Activated CD8-positive, alpha-beta memory T cell treated with anti-CD3 and anti-CD28 coated beads, Interleukin-2, amount 50 U/mL, for 48 hours (primary cell): ENCODE measurements around the gene PRXL2B.
A peak's percentile ranks its signal among the peaks of the same experiment; 100 is the strongest.

Experiments used
- DNase-seq: peaks from one replicate; pipeline ENCODE4 v3.0.0-alpha.2; 2020

The PRXL2B gene

DNA sequence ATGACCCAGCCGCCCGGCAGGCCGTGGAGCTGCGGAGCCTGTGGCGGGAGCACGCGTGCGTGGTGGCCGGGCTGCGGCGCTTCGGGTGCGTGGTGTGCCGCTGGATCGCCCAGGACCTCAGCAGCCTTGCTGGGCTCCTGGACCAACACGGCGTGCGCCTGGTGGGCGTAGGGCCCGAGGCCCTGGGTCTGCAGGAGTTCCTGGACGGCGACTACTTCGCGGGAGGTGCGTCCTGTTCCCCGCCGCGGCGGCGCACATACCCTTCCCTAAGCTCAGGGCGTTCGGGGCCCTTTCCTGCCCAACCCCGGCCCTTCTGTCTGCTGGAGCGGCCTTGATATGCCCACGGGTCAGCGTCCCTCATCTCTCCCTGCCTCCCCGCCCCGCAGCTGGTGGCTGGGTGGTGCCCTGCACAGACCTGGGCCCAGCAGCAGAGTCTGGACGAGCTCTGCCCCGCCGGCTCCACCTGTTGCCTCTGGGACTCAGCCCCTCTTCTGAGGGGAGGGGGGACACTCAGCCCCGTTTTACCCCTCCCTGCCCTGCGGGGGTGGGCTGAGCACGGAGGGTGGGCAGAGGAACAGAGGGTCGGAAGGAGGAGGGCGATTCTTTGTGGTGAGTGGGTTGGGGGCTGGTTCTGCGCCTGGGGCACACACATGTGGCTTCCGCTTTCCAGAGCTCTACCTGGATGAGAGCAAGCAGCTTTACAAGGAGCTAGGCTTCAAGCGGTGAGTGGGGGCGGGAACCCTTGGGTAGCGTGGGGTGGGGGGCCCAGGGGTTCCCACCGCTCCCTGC is 688 bp downstream of the PRXL2B start:
- DNase-seq = peak; percentile 71

DNA sequence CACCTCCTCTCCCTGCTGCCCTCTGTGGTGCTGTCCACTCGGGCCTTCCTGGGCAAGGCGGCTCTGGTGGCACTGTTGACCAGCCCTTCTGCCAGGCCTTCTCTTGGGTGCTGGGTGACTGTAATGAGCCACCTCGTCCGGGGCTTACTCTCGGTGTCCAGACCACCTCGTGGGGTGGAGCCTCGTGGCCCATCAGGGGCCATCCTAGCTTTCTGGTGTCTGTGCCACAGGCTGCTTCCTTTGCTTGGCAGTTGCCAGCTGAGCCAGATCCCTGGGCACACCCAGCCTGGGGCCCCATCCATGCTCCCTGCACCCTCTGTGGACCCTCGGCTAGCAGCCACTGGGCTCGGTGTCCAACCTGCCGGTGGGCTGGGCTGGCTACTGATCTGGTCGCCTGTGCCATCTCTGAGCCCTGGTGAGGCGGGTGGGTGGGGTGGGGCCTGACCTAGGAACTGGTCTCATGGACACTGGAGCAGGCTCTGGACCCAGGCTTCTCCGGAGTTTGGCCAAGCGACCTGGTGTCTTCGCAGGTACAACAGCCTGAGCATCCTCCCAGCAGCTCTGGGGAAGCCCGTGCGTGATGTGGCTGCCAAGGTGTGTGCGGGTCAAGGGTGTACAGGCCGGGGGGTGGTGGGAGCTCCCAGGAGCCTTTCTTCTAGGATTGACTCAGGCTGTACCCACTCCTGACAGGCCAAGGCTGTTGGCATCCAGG is 1.4 kb downstream of the PRXL2B start:
- DNase-seq = no peak

DNA sequence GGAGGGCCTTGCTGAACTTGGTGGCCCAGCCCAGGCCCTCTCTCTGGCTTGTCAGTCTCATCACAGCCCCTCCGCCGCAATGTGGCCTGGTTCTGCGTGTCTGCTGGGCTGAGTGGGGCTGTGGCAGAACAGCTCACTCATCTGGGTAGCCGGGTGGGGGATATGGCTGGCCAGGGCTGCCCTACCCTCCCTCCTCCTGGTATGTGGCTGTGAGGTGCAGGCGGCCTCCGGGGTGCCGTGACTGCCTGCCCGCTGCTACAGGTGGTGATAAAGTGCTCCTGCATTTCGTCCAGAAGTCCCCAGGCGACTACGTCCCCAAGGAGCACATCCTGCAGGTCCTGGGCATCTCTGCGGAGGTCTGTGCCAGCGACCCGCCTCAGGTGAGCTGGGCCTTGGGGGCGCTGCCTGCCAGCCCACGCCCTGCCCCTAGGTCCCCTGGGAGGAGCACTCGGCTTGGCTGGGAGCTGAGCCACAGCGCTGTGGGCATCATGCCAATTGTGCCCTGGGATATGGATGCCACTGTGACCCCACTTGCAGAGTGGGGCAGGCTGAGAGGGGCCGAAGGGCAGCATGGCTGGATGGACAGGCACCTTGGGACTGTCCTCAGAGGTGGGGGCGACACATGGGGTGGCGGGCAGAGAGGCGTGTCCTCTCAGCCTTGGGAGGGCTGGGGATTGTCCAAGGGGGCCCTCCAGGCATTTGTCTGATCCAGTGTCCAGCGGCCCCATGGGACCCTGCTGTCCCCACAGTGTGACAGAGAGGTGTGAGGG is 2.3 kb downstream of the PRXL2B start:
- DNase-seq = no peak

DNA sequence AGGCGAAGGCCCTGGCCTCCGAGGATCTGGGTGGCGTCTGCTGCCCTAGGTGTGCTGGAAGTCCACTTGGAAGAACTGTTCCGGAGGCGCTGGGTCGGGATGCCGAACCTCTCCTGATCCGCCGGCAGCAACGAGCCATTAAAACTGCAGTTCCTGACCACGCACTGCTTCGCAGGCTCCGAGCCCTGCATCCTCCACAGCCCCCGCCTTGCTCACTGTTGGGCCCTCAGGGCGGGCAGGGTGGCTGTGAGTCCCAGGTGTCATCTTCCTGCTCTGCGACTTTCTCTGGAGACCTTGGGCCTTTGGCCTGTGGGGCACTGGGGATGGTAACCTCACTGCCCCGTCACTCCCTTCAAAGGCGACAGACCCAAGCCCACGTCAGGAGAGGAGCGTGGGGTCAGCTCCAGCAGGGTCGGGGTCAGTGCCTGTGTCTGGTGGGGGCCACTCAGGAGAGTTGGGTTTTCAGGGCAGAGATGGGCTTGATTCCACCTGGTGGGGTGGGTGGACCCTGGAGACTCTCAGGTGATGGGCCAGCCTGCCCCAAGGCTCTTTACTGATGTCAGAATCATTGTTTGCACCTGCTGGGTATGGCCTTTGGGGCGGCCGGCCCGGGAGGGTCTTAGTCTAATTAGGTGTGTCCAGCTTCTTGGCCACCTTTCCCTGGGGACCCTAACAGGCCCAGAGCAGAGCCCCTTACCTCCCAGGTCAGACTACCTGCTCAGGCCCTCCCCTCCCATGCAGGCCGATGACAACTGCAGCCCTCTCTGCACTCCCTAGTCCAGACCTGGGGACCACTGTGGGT is 3.1 kb downstream of the PRXL2B start:
- no peak for DNase-seq

DNA sequence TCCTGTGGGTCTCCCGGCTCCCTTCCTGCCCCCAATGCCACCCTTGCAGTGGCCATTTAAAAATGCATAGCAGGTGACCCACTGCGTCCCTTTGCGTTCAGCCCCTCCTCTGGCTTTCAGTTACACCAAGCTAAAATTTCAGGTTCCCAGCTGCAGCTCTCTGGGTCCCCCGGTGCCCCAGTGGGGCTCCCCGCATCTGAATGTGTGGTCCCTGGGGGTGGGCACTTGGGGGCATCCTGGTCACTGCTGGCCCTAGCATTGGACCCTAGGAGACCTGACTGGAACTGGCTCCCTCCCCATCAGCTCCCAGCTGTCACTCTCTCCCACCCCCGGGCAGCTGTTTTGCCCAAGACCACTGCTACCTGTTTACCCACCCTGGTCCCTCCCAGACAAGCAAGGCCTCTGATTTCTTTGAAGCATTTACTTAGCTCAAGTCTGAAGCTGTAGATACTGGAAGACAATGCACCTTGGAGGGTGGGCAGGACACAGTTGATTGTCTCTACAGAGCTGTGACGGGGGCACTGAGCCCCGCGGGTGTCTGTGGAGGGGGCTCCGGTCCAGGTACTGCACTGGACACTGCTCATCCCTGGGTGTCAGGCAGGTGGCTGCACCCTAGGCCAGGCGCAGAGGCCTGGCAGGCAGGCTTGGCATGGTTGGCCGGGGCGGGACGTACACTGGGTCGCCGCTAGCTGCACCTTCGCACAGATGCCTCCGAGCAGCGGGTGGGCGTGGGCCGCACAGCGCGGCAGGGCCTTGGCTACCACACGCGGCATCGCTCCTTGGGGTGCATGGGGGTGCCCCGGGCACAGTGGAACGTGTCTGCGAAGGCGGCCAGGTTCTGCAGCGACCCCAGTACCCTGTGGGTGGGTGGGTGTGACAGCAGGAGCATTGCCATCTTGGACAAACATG is 3.9 kb downstream of the PRXL2B start:
- DNase-seq = no peak

DNA sequence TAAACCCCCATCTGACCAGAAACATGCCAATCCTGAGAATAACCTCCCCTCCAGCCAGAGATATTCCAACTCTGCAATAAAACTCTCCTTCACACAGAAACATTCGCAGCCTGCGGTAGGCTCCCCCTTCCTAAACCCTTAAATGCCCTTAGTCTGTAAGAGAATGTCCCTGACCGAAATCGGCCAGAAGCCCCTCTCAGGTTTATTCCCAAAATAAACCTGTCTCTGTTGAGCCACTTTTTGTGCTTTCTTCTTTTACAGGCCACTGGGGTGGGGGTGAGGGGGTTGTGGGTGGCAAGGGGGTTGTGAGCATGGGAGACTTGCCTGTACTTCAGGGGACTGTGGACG is 4.6 kb downstream of the PRXL2B start:
- no peak for DNase-seq

DNA sequence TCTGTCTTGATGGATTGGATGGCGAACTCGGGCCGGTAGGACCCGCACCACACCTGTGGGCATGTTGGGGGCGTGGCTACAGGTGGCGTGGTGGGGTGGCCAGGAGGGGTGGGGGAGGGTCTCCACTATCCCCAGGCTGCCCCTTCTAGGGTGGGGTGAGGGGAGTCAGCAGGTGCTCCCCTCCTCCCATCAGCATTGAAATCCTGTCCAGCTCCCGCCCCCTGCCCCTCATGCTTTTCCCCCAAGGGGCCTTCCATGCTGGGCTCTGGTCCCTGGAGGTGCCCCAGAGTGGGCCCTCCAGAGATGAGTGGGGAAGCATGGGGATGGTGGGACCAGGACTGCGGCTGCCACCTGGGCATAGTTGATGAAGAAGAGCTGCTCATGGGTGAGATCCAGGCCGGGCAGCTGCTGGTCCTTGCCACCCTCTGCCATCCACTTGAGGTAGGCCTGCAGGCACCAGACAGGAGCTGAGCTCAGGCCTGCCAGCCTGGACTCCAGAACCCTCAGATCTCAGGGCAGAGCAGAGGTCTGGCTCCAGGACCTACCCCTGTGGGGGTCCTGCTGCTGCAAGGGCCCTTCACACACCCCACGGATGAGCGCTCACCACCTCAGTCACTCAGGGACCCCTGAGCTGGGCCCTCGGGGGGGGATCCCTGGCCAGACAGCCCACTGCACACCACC is 5.1 kb downstream of the PRXL2B start:
- DNase-seq = no peak

DNA sequence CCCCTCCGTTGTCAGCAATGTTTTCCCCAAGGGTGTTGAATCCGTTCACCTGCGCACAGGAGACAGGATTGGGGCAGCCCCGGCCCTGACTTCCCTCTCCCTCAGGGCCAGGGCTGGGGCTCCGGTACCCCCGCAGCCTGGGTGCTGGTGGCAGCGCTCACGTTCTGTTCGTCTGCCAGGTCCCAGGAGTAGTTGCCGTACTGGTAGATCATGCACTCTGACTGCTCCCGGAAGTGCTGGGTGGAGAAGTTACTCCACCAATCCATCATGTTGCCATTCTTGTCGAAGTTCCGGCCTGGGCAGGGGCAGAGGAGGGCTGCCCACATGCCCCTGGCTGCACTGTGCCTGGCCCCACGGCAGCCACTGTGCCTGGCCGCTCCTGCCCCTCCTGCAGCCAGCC is 6.1 kb downstream of the PRXL2B start:
- DNase-seq = no peak

DNA sequence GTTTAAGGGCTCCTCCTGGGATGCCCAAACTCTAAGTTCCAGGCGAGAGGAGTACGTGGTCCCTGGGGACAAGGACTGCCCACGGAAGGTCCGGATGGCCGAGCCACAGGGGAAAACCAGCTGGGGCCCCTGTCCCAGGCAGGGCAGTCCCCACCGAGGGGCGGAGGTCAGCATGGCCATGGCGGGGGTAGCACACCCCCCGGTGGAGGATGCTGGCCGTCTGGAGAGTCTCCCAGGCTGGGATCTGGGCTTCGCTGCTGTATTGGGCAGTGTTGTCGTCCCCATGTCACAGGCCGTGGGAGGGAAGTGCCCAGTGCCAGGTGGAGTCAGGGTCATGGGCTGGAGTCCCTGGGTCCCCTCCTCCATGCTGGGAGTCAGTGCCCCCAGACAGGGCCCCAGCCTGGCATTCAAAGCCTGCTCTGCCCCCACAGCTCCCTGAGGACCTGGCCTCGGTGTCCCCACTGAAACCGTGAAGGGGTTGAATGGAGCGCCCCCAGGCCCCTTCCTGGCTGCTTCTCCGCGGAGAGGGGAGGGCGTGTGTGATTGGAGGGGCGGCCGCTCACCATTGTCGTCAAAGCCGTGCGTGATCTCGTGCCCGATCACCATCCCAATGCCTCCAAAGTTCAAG is 6.8 kb downstream of the PRXL2B start:
- no peak for DNase-seq

DNA sequence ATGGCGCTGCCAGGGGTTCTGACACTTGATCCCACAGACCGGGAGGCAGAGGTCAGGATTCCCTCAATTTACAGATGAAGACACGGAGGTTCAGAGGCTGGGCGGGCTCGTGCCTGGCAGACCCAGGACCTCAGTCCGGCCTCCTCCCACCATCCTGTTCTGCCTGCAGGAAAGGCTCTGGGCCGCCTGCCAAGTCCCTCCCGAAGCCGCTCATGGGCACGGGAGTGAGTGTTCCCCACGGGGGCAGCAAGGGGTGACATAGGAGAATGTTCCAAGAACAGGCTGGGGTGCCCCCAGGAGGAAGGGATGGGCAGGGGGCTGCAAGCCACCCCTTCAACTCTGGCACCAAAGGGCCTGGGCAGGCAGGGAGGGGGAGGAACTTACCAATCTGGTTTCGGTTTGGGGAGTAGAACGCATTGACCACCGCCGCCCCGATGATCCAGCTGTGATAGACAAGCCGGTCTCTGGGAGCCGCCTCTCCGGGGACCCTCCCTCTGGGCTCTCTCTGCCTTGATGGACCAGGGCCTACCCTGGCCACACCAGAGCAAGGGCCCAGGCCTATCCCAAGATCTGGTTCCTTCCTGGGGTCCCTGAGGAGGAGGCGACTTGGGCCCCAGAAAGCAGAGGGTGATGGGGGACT is 7.5 kb downstream of the PRXL2B start:
- DNase-seq = no peak

DNA sequence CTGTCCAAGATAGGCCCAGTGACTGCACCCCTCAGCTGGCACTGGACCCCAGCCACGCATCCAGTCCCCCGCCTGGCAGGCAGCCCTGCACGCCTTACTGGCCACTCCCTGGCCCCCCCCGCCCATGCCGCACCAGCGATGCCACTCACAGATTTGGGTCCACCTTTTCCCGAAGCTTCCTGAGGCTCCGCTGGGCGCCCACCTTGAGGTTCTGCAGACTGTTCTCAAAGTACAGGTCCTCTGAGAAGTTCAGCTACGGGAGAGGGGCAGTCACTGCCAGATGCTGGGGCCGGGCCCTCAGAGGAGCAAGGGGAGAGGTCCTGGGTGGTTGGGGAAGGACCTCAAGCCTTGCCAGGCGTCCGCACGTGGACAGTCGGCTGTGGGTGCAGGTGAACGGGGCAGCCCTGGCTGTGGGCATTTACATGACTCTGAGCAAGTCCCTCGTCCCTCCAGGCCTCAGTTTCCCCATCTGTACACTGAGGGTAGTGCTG is 8.1 kb downstream of the PRXL2B start:
- DNase-seq = no peak

DNA sequence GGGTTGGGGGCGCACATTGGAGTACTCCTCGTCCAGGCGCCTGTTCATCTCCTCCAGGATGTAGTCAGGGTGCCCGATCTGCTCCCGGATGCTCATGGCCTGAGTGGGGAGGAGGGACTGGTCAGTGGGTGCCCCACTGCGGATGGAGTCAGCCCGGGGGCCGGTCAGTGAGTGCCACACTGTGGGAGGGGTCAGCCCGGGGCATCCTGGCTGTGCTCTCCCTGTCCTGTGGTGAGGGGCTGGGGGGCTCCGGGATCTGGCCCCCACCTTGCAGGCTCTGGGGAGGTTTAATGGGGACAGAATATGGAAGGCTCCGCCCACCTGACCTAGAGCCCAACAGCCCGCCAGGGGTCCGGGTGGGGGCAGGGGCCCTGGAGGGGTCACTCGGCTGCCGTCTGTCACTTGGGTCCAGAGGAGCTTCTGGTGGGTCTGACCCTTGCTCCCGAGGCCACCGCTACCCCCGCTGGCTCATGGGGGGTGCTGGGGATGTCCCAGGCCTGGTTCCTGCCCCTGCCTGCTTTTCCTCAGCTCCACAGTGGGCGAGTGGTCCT is 8.8 kb downstream of the PRXL2B start:
- no peak for DNase-seq

DNA sequence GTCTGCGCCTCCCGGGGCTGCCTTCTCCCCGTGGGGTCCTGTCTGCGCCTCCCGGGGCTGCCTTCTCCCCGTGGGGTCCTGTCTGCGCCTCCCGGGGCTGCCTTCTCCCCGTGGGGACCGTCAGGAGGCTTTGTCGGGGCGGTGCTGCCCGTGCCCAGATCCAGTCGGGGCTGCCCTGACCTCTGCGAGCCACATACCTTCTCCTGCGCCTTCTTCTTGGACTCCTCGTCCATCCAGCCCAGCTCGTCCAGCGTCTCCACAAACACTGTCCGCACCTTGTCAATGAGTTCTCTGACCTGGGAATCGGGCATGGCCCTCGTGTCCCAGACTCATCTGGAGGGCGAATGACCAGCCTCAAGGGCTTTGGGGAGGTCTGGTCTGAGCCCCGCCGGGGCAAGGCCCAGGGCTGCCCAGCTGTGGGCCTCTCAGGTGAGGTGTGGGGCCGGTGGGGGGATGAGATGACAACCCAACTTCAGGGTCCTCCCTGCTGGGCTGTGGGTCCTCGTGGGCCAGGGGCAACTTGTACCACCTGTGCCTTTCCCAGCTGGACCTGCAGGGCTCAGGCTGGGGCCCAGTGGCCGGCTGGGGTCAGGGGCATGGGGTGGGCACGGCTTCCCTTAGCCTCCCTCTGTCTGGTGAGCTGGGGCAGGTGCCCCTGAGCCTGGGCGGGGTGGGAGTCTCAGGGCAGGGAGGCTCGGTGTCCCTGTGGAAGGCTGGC is 9.4 kb downstream of the PRXL2B start:
- no peak for DNase-seq

DNA sequence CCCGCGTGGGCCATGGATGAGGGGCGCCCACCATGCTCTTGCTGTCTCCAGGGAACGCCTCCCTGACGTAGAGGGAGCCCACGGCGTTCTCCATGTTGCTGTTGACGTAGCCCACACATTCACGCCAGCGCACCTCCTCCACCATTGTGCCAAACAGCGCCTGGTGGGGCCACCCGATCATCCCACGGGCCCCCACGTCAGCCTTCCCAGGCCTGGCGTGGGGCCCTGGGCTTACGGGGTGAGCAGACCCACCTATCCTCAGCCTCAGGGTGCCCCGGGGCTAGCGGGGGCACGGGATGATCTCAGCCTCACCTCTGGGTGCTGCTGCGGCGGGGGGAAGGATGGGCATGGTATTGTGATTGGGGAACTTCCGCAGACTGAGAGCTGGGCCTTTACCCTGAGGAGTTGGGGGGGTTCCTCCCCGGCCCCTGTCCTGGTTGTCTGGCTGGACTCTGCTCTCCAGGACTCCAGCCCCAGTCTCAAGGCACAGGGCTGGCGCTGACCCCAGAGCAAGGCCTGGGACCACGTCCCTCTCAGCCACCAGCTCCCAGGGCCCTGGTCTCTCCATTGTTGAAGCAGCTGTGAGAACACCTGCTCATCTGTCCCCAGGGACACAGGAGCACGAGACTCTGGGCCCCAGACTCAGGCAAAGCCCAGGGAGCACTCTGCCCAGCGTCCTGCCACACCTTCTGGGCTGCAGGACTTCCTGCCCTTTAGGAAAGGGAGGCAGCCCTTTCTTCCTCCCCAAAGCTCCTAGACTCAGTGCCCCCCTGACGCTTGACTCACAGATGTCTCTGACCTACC is 10.2 kb downstream of the PRXL2B start:
- no peak for DNase-seq

DNA sequence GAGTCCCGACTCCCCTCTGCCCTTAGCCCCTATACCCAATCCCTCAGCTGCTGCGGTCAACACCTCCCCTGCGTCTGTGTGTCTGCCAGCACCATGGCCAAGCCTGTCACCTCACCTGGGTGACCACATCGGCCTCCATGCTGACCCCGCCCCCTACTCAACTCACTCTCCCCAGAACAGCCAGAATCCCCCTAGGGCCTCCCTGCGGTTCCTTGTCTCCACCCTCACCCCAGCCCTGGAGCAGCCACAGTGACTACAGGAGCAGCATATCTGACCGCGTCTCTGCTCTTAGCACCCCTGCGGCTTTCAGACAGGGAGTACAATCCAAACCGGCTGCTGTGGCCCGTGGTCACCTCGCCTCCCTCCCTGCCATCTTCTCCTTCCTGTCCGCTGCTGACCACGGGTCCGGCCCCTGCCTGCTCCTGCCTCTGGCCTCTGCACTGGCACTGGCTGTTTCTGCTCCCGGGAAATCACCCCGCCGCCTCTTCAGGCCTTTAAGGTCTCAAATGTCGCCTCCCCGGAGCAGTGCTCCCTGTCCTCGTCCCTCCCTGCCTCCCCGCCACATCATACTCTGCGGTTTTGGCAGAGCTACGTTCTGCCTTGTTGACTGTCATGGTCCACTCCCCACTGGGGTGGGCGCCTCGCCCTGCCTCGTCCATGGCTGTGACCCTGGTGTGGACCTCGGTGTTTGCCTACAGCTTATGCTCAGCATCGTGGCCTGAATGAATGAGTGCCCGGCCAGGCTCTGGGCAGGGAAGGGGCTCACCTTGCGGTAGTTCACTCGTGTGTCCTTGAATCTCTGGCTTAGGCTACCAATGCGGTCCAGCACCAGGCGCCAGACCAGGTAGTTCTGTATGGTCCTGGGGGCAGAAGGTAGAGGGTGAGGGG is 11.1 kb downstream of the PRXL2B start:
- no peak for DNase-seq

DNA sequence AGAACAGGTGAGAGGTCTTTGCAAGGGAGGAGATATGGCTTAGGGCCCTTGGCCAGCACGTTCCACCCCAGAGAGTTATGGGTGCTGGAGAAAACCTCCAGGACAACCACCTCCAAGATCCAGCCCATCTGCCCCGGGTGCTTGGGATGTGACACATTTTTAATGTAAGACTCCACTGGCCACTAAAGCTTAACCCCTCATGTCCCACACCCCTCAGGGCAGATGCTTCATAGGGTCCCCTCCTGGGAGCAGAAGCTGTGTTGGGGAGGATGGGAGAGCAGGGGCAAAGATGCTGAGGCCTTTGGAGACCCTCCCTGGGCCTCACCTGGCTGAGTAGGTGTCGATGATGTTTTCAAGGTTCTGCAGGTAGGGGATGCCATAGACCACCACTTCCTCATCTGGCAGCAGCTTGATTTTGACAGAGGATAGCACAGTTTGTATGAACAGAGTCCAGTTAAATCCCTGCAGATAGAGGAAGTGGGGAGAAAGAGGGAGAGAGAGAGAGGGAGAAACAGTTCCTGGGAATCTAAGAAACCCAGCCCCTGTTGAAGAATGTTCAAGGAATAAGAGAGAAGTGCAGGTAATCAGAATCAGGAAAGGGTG is 11.9 kb downstream of the PRXL2B start:
- DNase-seq = no peak
